Smooth muscle cell of trachea (primary cell): ENCODE results near the gene PTAR1. TPM values are rescaled to one million over a fixed set of nuclear protein-coding genes. Genes with fewer than 3 reads are reported as not detected.

Source experiments
- total RNA-seq: library from RNA; depleted of rRNA; stranded (reverse); fragments of >200 nt; gene quantifications from 2 replicates; pipeline ENCODE4 v1.2.1, GENCODE V29; 2014

Gene PTAR1, protein sequence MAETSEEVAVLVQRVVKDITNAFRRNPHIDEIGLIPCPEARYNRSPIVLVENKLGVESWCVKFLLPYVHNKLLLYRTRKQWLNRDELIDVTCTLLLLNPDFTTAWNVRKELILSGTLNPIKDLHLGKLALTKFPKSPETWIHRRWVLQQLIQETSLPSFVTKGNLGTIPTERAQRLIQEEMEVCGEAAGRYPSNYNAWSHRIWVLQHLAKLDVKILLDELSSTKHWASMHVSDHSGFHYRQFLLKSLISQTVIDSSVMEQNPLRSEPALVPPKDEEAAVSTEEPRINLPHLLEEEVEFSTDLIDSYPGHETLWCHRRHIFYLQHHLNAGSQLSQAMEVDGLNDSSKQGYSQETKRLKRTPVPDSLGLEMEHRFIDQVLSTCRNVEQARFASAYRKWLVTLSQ
- 72.7 and 94.1 TPM in 2 replicates for total RNA-seq

DNA sequence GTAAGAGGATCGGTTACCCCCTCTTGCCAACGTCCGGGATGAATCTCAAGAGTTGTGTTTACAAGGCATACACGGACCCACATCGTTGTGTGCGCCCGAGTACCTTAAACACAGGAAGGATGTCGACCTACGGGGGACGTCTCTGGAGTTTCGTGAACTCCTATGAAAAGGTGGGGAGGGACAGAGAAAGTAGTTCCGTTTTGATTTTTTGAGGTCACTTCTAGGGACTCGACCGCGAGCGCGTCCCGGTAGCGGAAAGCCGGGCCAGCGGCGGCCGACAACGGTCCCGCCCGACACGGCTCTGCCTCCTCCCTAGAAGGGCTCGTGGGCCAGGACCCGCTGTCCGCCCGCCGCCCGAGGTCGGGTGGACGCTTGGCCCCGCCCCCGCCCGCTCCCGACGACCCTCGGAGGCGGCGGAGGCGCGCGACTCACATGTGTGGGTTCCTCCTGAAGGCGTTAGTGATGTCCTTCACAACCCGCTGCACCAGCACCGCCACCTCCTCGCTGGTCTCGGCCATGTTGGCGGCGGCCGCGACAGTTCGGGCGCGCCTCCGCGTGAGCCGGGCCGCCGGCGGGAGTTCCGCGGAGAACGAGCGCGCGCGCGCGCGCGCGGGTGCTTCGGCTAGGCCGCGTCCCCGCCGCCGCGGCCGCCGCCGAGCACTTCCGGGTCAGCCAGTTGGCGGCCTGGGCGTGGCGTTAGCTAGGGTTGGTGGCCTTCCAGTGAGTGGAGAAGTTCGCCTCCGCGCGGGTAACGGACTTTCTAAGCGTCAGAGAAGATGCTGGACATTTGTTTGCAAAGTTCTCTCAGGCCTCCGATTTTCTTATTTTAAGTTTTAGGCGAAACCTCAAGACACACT, at the start of gene PTAR1:
TSS of gene PTAR1 (minus strand) at position 591 of the 857 bp plus-strand sequence. CDS start at position 518, 73 bp downstream.

DNA sequence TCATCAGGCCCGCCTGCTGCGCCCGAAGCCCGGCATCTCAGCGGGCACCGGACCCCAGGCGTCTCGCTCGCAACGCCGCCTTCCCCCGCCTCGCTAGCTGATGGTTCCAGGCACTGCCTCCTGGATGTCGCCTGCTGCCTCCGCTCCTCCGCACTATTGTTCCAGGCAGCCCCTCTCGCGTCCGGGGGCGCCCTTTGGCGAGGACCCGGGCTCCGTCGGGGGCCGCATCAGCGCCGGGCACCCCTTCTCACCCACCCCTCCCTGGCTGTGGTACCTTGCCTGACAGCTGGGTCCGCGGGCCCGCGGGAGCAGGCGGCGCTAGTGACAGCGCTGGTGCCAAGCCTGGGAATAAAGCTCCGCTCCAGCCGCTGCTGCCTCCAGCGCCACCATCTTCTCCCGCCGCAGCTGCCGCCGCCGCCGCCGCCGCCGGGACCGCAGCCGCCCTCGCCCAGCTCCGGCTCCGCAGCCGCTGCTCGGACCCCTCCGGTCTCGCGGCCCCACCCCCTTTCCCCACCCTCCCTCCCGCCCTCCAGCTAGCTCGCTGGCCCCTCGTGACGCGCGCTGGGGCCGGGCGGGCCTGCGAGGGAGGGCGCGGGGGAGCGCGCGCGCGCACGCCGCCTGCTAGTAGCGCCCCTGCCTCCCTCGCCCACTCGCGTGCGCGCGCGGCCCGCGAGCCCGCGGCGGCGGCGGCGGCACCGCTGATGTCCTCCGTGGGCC, 87.8 kb downstream of the PTAR1 start, which contains the start of gene APBA1:
TSS of gene APBA1 (minus strand) at position 493 of the 717 bp plus-strand sequence.

Other genes starting within 250 kb of the PTAR1 start
- 14.7 and 21.0 TPM in 2 replicates for gene APBA1, start 87.6 kb downstream of the PTAR1 start, total RNA-seq
- not detected in 2 replicates for gene CFAP95, start 60.8 kb upstream of the PTAR1 start, total RNA-seq